ENCODE measurements around the gene ZNF653.

Gene ZNF653

DNA sequence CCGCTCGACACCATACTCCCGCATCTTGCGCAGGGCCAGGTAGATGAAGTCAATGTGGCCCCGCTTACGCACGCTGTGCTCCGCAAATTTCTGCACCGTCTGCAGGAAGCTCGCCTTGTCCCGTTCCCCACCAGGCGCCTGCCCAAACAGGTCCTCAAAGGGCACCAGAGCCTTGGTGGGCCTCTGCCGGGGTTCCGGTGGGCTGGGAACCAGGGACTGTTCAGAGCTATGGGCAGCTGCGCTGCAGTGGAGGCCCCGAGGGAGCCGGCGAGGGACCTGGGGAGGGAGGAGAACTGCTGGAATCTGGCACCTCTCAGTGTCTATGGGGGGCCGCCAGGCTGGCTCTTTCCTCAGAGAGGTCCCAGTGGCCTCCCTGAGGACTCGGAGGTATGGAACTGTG lies 8.3 kb upstream of the ZNF653 start:
- no peak for DNase-seq (ENCODE audit: low read depth, low spot score)

DNA sequence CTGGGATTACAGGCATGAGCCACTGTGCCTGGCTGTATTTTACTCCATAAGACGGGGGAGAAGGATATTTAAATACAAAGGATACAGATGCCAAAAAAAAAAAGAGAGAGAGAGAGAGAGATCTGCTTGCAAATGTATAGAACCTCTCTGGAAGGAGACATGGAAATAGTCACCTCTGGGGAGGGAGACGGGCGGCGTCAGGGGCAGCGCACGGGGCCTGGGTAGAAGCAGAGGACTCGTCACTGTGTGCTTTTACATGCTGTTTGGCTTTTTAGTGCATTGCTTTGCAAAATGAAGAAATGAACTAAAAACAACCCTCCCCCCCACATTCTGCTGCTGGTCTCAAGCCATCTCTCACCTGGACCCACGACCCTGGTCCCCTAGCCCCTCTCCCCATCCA lies 4.8 kb upstream of the ZNF653 start:
- DNase-seq (ENCODE audit: low read depth, low spot score): no peak

DNA sequence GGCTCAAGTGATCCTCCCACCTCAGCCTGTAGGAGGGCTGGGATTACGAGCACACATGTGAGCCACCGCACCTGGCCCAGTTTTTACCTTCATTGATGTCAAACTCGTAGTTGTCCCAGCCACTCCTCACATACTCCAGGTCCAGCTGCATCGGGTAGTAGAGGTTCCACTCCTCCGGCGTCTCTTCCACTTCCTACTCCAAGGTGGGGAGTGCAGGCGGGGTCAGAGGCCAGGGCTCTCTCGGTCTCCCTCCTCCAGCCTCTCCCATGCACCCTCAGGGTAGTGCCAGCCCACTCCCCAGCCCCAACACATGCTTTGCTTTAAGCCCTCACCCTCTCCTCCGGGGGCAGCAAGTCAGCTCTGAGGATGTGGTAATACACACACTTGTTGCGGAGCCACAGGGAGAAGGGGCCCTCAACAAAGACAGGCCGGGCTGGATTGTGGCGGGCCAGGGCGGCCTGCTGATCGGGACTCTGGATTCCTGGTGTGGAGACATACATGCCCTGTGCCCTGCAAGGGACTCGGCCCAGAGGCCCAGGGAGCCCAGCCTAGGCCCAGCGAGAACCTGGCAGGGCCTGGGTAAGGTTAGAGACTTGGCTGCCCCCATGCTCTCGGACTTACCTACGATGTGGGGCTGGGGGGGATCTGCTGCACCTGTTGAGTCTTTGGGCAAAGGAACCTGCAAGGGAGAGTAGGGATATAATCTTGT lies 1.9 kb upstream of the ZNF653 start:
- no peak for DNase-seq (ENCODE audit: low read depth, low spot score)

DNA sequence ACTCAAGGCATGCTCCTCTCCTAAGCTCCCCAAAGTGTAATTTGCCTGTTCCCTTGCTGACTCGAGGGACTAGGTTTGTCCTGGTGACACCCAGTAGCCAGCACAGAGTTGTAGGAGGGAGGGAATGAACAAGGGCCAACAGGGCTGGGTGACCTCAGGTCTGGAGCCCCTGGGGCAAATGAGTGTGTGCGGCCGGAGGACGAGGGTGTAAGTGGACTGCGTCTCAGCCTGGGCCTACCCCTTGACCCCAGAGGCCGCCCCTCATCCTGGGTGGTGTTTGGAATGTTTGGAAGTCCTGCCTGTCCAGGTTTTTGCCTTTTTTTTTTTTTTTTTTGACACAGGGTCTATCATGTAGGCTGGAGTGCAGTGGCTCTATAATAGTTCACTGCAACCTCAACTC lies 1.3 kb upstream of the ZNF653 start:
- no peak for DNase-seq (ENCODE audit: low read depth, low spot score)

DNA sequence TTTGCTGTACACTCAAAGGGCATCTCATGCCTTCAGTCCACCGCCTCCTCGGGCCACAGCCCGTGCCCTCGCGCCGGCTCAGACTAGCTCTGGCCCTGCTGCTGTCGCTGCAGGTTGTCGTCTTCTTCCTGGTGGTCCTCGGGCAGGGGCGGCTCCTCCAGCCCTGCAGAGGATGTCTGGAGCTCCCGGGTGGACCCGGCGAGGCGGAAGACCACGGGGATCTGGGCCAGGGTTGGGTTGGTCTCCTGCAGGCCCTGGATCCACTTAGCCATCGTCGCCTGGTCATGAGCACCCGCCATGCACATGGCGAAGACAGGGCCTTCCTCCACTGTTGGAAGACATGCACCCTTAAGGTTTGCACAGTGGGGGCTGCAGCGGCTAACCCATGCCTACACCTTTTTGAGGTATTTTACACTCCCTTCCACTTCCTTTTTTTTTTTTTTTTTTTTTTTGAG lies 489 bp upstream of the ZNF653 start:
- peak; percentile 10 for DNase-seq (ENCODE audit: low read depth, low spot score)

DNA sequence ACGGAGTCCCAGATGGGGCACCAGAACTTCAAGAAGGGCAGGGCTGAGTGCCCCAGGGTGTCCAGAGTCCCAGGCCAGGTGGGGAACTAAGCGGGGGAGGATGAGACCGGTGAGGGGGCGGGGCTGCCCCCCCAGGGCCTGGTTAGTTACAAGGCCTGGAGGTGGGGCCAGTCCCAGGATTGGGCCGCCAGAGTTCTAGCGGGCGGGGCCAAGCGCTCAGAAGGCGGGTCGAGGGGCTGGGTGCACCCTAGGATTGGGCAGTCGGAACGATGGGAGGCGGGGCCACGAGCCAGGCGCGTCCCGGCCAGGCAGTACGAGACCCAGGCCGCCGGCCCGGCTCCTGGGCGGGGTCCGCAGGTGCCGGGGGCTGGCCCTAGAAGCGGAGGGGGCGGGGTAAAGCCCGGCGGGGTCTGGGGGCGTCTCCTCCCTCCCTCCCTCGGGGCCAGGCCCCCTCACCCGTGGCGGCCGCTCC lies 571 bp downstream of the ZNF653 start:
- DNase-seq (ENCODE audit: low read depth, low spot score): peak; percentile 84

DNA sequence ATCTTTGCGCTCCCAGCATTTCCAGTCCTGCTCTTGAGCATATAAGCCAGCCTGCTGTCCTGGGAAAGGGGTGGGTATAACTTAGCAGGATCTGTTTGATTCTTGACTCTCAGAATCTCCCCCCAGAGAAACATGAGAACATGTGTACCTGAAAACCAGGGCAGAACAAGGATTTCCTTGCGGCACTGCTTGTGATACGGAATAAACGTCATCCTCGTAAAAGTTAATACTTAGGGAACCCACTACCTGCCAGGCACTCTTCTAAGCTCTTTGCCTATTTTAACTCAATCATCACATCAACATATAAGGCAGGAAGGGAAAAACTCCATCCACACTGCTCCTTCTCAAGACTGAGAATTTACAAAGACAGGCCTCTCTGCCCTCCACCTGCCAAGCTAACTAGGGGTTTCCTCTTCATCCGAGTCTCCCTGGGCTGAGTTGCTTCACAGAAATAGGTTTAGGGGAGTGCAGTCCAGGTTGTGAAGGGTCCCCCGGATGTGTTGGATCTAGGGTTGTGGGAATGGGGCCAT lies 1.1 kb downstream of the ZNF653 start:
- no peak for DNase-seq (ENCODE audit: low read depth, low spot score)

DNA sequence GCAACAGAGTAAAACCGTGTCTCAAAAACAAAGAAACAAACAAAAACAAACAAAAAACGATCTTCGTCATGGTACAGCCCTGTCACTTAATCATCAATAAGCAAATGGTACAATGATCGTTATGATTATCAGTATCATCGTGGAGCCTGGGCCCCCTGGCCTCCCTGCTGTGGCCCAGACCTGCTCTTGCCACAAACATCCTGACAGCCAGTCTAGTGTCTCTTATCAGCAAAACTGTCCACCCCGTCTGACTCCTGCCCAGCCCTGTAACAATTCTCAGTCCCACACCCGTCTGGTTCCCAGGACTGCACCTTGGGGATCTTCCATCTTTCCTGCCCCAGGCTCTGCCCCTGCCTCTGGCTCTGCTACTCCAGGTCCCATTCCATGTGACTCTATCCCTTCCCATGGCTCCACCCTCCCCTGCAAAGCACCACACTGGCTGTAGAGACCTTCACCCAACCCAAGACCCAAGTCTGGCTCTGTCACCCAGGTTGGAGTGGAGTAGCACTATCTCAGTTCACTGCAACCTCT lies 5.7 kb downstream of the ZNF653 start:
- DNase-seq (ENCODE audit: low read depth, low spot score): no peak

DNA sequence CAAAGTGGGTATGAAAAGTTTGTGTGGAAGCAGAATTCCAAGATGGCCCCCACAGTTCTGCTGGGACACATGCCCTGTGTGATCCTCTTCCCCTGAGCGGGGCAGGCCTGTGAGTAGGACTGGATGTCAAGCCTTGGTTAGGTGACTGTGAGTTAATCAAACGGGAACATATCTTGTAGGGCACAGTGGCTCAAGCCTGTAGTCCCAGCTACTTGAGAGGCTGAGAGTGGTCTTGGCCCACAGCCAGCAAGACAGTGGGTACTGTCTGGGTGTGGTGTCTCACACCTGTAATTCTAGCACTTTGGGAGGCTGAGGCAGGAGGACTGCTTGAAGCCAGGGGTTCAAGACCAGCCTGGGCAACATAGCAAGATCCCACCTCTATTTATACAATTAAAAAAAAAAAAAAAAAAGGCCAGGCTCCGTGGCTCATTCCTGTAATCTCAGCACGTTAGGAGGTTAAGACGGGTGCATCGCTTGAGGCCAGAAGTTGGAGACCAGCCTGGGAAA lies 6.4 kb downstream of the ZNF653 start:
- DNase-seq (ENCODE audit: low read depth, low spot score): no peak

DNA sequence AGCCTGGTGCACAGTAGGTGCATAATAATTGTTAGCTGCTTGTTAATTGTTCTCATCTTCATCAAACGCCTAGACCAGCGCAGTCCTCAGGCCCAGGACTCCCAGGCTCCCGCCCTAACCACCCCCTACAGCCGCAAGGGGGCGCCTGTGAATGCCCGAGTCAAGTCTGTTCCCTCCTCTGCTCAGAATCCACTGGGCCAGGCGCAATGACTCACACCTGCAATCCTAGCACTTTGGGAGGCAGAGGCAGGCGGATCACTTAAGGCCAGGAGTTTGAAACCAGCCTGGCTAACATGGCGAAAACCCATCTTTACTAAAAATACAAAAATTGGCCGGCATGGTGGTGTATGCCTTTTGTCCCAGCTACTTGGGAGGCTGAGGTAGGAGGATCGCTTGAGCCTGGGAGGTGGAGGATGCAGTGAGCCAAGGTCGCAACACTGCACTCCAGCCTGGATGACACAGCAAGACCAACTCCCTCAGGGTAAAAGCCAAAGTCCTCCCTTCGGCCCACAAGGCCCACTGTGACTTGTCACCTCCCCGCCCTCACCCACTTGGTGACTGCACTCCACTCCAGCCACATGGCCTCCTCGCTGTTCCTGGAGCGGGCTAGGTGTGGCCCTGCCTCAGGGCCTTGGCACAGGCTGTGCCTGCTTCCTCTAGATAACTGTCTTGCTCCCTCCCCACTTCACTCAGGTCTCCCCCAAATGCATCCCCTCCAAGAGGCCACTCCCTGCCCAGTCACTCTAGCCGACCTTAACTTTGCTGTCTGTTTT lies 9.1 kb downstream of the ZNF653 start:
- peak; percentile 35 for DNase-seq (ENCODE audit: low read depth, low spot score)

DNA sequence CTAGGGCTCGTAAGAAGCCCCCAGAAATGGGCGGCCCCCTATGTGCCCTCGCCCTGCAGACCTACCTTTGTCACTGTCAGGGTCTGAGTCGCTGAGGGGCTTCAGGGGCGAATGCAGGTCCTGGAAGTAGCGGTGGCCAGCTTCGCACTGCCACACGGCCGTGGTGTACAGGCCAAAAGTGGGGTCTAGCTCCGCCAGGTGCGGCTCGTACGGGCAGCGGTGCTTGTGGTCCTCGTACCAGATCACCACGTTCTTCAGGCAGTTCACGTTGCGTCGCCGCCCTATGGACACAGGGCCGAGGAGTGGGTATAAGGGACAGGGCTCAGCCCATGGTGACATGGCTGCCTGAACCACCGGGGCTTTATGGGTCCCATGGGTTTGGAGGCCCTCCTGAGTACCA lies 9.8 kb downstream of the ZNF653 start:
- no peak for DNase-seq (ENCODE audit: low read depth, low spot score)

DNA sequence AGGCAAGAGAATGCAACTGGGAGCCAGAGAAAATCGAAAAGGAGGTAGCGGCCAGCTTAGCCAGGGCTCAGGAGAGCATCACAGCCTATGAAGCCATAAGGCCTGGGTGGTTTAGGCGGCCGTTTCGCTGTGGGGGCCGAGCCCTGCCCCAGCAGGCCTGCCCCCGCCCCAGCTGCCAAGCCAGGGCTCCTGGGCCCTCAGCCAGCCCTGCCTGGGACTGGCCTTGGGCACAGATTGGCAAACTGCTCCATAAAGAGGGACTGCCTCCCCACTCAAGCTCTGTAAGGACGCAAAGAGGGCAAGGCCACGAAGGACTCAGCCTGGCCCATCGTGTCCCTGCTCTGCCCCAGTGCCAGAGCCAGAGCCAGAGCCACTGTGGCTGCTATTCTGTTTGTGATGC lies 10.2 kb downstream of the ZNF653 start:
- DNase-seq (ENCODE audit: low read depth, low spot score): no peak

DNA sequence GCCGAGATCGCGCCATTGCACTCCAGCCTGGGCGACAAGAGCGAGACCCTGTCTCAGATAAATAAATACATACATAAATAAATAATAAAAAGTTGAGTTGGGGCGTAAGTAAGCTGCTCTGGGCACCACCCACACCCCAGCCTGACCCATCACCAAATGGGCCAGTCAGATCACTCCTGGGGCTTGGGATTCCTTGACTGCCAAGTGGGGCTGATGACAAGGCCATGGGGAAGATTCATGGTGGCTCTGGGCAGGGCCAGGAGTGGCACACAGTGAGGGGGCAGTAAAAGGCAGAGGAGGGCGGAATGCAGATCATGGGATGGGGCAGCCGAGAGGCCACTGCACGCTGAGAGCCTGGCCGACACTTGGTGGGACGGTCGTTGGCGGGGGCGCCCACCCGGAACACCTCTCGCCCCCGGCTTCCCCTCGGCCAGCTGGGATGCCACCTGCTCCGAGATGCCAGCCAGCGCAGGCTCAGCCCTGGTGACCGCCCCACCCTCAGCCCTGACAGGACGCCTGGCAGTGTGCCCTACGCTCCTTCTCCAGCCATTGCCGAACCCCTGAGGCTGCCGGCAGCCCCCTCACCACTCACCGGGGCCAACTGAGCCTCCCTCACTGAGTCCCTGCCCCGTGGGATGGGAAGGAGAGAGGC lies 10.9 kb downstream of the ZNF653 start:
- no peak for DNase-seq (ENCODE audit: low read depth, low spot score)

DNA sequence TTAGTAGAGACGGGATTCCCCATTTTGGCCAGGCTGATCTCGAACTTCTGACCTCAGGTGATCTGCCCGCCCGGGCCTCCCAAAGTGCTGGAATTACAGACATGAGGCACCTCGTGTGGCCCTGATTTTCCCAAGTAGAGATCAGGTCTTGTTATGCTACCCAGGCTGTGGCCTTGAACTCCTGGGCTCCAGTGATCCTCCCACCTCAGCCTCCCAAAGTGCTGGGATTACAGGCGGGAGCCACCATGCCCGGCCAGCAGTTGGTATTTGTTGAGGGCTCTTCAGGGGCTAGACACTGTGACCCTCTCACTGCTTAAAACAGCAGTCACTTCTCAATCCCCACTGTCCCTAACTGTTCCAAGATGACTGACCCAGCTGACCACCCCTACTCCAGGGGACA lies 16.3 kb downstream of the ZNF653 start:
- no peak for DNase-seq (ENCODE audit: low read depth, low spot score)

DNA sequence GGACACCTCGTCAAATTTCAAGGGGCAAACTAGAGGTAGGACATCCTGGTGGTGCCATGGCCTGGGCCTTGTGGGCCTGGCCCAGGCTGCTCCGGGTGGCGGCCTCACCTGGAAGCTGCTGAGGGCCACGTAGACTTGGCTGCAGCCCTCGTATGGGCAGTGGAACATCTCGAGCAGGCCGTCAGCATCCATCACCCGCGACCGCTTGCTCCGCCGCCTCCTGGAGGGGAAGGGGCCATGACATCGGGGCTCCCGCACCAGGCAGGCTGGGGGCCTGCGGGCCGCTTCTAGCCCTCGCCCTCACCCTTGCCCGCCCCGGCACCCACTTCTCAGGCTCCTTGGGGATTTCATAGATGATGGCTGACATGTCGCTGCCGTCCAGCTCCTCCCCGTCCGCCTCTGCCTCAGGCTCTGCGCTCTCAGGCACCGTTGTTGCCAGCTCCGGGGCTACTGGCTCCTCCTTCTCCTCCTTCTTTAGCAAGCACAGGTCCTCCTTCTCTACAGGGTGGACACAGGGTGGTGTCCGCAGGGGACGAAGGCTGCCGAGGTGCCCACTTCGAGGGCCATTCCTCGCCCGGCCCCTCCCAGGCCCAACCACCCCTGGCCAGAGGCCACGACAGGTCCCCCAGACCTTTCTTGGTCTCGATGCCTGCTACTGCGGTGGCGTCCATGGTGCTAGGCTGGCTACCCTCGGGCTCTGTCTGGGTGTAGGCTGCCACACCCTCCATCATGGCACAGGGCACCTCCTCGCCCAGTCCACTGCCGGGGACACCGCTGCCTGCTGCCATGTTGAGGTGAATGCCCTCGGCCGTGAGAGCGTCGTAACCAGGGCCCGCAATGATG lies 18.8 kb downstream of the ZNF653 start:
- no peak for DNase-seq (ENCODE audit: low read depth, low spot score)

DNA sequence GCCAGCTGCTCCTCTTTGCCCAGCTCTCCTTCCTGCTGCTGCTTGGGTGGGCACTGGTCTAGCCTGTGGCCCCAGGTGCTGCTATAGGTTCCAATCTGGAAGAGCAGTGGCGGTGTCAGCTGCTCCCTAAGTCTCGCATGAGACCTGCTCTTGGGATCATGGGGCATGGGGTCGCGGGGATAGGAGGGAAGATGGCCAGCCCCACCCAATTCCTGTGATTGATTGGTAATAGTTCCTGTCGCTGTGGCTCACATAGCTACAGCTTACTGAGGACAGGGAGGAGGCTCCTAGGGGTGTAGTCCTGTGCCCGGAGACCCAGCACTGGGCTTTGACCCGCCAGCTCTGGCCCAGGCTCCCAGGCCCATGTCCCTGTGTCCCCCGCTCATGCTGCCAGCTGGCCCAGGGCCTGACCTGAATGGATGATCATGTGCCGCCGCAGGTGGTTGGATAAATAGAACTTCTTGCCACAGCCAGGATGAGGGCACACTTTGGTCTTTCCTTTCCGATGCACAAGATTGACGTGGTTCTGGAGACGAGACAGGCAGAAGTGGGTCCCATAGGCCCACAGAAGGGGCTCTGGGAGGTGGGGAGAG lies 20.3 kb downstream of the ZNF653 start:
- no peak for DNase-seq (ENCODE audit: low read depth, low spot score)

DNA sequence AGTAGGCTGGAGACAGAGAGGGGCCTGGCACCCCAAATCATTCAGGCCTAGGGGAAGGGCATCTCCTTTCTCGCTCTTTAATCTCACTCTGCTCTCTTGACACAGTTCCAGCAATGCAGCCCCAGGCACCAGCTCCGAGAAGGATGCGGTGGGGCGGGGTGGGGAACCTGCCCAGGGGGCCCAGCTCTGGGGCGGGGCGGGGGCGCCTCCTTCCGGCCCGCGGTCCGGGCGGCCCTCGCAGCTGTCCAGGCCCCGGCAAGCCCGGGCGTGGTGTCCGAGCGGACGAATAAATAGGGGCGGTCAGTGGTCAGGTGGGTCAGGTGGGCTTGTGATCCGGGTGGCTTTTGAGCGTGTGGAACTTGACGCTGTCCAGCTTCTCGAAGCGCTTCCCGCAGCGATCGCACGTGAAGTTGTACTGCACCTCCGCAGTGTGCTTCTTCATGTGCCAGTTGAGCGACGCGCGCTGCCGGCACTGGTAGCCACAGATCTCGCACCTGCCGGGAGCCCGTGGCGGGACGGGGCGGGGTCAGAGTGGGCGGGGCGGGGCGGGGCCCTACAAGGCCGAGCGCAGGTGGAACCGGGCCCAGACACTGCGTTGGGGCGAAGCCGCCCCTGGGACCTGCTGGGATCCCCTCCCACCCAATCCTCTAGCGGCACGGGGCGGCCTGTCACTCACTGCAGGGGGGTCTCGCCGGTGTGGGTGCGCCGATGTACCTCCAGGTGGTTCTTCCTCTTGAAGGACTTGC lies 22.1 kb downstream of the ZNF653 start:
- no peak for DNase-seq (ENCODE audit: low read depth, low spot score)

DNA sequence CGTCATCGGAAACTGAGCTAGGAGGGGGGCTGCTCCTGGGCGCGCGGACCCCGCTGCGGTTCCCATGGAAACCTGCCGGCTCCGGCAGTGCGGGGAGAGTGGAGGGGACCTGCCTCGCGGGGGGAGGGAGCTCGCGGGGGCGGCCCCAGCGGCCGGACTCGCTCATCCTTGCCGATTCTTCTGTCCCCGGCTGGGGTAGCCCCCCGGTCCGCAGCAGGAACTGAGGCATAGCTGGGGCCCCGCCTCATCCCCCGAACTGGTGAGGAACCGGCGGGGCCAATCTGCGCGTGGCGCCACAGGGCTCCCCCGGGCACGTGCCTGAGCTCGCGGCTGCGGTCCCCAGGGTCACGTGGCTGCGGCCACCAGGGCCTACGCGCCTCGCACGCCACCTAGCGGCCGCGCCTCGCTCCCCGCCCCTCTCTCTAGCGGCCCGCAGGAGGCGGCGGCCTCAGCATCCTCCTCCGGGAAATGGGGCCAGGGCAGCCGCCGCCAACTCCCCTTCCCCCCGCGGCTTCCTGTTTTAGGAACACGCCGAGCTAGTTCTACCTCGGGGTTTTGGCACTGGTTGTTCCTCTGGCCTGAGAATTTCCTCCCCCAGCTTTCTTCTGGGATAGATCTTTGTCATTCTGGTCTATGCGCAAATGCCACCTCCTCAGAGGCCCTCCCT lies 23.1 kb downstream of the ZNF653 start:
- DNase-seq (ENCODE audit: low read depth, low spot score): peak; percentile 39
